Natural killer cell (primary cell): ENCODE data around the gene MED19. TPM values are rescaled to one million over a fixed set of nuclear protein-coding genes. Genes with fewer than 3 reads are reported as not detected.

Source experiments
- ATAC-seq, 3 donors: fragments of 150-1000 bp in 2 of 3; fragments of 200-7000 bp in 1 of 3; cut with Tn5 transposase; 1 replicate in 1 of 3; 2 replicates in 2 of 3; pipeline ENCODE4 v1.10.0; 2021; ENCODE audit warnings: mild to moderate bottlenecking in 2 of 3, moderate library complexity in 2 of 3
- DNase-seq, 2 donors: peaks; one replicate each; pipeline versions ENCODE4 v3.0.0 to v3.0.0-alpha.2; 2013 to 2021; ENCODE audit warnings: mixed read lengths in 1 of 2
- H3K27ac ChIP-seq: one replicate; pipeline ENCODE4 v1.5.1; 2013; ENCODE audit warnings: mild to moderate bottlenecking, low read length
- H3K27me3 ChIP-seq: one replicate; pipeline ENCODE4 v1.6.1; 2013; ENCODE audit warnings: low read length; ENCODE audit not compliant: control insufficient read depth, insufficient read depth
- H3K36me3 ChIP-seq: one replicate; pipeline ENCODE4 v1.6.1; 2013; ENCODE audit warnings: low read length; ENCODE audit not compliant: control insufficient read depth, insufficient read depth
- H3K4me1 ChIP-seq: one replicate; pipeline ENCODE4 v1.6.1; 2013; ENCODE audit warnings: low read length; ENCODE audit not compliant: control insufficient read depth, insufficient read depth
- H3K4me3 ChIP-seq: one replicate; pipeline ENCODE4 v1.5.1; 2013; ENCODE audit warnings: low read length
- H3K9me3 ChIP-seq: one replicate; pipeline ENCODE4 v1.6.1; 2013; ENCODE audit warnings: low read length; ENCODE audit not compliant: control insufficient read depth, insufficient read depth
- H3K27ac Mint-ChIP-seq, 2 donors: one replicate each; pipeline ENCODE4 v1.8.0; 2022; ENCODE audit warnings: mild to moderate bottlenecking in 2 of 2, mixed read lengths in 2 of 2, moderate library complexity in 1 of 2
- H3K27me3 Mint-ChIP-seq, 2 donors: one replicate each; pipeline ENCODE4 v1.8.0; 2022; ENCODE audit warnings: low read depth in 2 of 2, mixed read lengths in 2 of 2
- H3K36me3 Mint-ChIP-seq: one replicate; pipeline ENCODE4 v1.8.0; 2022; ENCODE audit warnings: mixed read lengths
- H3K4me1 Mint-ChIP-seq, 2 donors: one replicate each; pipeline ENCODE4 v1.8.0; 2022; ENCODE audit warnings: mixed read lengths in 2 of 2
- H3K4me3 Mint-ChIP-seq: one replicate; pipeline ENCODE4 v1.8.0; 2022; ENCODE audit warnings: mild to moderate bottlenecking, moderate library complexity, mixed read lengths
- H3K9me3 Mint-ChIP-seq, 2 donors: one replicate each; pipeline ENCODE4 v1.8.0; 2022; ENCODE audit warnings: mixed read lengths in 2 of 2
- WGBS: methylation state at CpG from one replicate; pipeline ENCODE4 v1.1.7; 2013; ENCODE audit warnings: missing lambda C conversion rate; ENCODE audit not compliant: insufficient coverage; 5-methylcytosine and 5-hydroxymethylcytosine counted together
- intact Hi-C: fragments of 100-400 bp; cut with micrococcal nuclease; formaldehyde crosslinking; loops from one replicate; pipeline ENCODE4 v1.14.2; 2022
- total RNA-seq, 4 donors: library from RNA; stranded (reverse); fragments of 120-200 nt in 1 of 4; gene quantifications; one replicate each; pipeline versions ENCODE4 v1.2.3 to v1.2.4, GENCODE V29; 2013 to 2022
- TF ChIP-seq, protein P1 (sequence below): fragments of 200-600 bp; IDR thresholded peaks from one replicate; pipeline ENCODE4 v1.8.0; 2022; ENCODE audit warnings: antibody characterized with exemption

Gene MED19
- total RNA-seq, 3 donors from 2014 or later (not counting 1 experiment from before 2014, with no cell fraction given) = 11.0 to 15.1 (median 13.3) TPM

DNA sequence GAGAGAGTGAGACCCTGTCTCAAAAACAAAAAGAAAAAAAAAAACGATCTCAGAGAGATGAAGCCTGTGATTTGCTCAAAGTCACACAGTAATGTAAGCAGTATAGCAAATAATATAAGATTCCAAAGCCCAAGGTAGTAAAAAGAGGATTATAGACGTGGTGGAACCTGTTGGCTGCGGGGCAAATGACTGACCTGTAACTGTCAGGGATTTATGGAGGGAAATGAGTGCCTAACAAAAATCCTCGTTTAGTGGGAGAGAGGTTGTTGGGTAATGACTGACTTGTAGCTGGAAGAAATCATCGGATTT is 55.2 kb downstream of the MED19 start:
- H3K4me1 ChIP-seq = peaks cover 12% of the 10 kb centered on the region
- intact Hi-C loops = loop anchor here (1.0 to 5.0 kb wide), 3 partner anchors 10 to 1485 kb away; partner anchors contain the start of genes FAM111A, MED19 and TMX2
- Mint-ChIP-seq H3K27me3 (no peaks in the 10 kb centered on the region), H3K9me3 (no peaks in the 10 kb centered on the region), H3K4me1 (peaks cover 27 to 29% of the 10 kb centered on the region in 2 donors), H3K27ac (peak overlapping the region; percentile 96 to 99), H3K36me3 (no peaks in the 10 kb centered on the region), H3K4me3 (peak overlapping the region; percentile 100)
- H3K27ac ChIP-seq = peak overlapping the region; percentile 90
- 24% methylated on average over 5 of the region's 5 CpGs for WGBS
- TF ChIP-seq, protein P1, sequence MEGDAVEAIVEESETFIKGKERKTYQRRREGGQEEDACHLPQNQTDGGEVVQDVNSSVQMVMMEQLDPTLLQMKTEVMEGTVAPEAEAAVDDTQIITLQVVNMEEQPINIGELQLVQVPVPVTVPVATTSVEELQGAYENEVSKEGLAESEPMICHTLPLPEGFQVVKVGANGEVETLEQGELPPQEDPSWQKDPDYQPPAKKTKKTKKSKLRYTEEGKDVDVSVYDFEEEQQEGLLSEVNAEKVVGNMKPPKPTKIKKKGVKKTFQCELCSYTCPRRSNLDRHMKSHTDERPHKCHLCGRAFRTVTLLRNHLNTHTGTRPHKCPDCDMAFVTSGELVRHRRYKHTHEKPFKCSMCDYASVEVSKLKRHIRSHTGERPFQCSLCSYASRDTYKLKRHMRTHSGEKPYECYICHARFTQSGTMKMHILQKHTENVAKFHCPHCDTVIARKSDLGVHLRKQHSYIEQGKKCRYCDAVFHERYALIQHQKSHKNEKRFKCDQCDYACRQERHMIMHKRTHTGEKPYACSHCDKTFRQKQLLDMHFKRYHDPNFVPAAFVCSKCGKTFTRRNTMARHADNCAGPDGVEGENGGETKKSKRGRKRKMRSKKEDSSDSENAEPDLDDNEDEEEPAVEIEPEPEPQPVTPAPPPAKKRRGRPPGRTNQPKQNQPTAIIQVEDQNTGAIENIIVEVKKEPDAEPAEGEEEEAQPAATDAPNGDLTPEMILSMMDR = no peak
- no peaks in the 10 kb centered on the region for H3K9me3 ChIP-seq
- ATAC-seq = no peak
- H3K36me3 ChIP-seq = peaks cover 22% of the 10 kb centered on the region
- H3K4me3 ChIP-seq = peak overlapping the region; percentile 86
- H3K27me3 ChIP-seq = no peaks in the 10 kb centered on the region
- no peak for DNase-seq

Other genes with a start within 250 kb of the MED19 start
- gene SLC43A1, start 196.5 kb downstream of the MED19 start, total RNA-seq = 10 to 100 TPM; 11.3 to 20.6 (median 13.9) TPM
- gene TIMM10, start 181.5 kb downstream of the MED19 start, total RNA-seq = 10 to 100 TPM; 15.0 to 18.8 (median 17.1) TPM
- gene SMTNL1, start 174.6 kb downstream of the MED19 start, total RNA-seq = not detected
- gene UBE2L6, start 144.5 kb downstream of the MED19 start, total RNA-seq = 100 to 1,000 TPM in 2 of 3 donors, 10 to 100 TPM in 1; 89.1 to 108 (median 103) TPM
- under 1 TPM in 1 of 3 donors, not detected in 2; 0.50 TPM for gene SERPING1, start 114.5 kb downstream of the MED19 start, total RNA-seq
- 1 to 10 TPM; 1.2 to 1.3 (median 1.2) TPM for gene YPEL4, start 62.3 kb downstream of the MED19 start, total RNA-seq
- 10 to 100 TPM; 18.5 to 23.1 (median 22.8) TPM for gene CLP1, start 54.5 kb downstream of the MED19 start, total RNA-seq
- 10 to 100 TPM; 46.1 to 64.0 (median 55.5) TPM for gene ZDHHC5, start 44.1 kb downstream of the MED19 start, total RNA-seq
- 10 to 100 TPM; 43.6 to 70.4 (median 45.7) TPM for gene TMX2, start 378 bp upstream of the MED19 start, total RNA-seq
- 10 to 100 TPM; 55.3 to 83.3 (median 61.0) TPM for gene SELENOH, start 29.3 kb upstream of the MED19 start, total RNA-seq
- gene BTBD18, start 39.6 kb upstream of the MED19 start, total RNA-seq = not detected
- gene CTNND1, start 49.6 kb upstream of the MED19 start, total RNA-seq = 10 to 100 TPM; 17.1 to 17.7 (median 17.3) TPM